PC-3 (cell line): ENCODE measurements around the gene C1QTNF9. TPM values are rescaled to one million over a fixed set of nuclear protein-coding genes. Genes with fewer than 3 reads are reported as not detected.

ENCODE experiments used
- ATAC-seq: fragments of 200-7000 bp; cut with Tn5 transposase; 2 replicates; pipeline ENCODE4 v1.9.1; 2020; ENCODE audit warnings: mild to moderate bottlenecking, moderate library complexity
- BruUV-seq: library from RNA; stranded (reverse); fragments of 400-500 nt; replicated peaks from 2 replicates; lab custom pipeline; 2021; lab: Mats Ljungman, UMichigan
- CTCF ChIA-PET: fragments of 300-600 bp; sonication (Branson Sonifier 250); formaldehyde crosslinking; loops from one replicate; lab custom pipeline; 2022; ENCODE audit warnings: antibody characterized with exemption; lab: Charles Lee
- POLR2A ChIA-PET: fragments of 300-600 bp; sonication (Branson Sonifier 250); formaldehyde crosslinking; loops from one replicate; lab custom pipeline; 2022; ENCODE audit warnings: antibody characterized with exemption; ENCODE audit not compliant: unreplicated experiment; lab: Charles Lee
- DNase-seq: peaks from one replicate; pipeline ENCODE4 v3.0.0-alpha.2; 2015
- H2AFZ ChIP-seq: fragments of 300-600 bp; sonication (generic); 2 replicates; pipeline ENCODE4 v1.6.0; 2016; ENCODE audit warnings: antibody characterized with exemption, low read length
- H3F3A ChIP-seq: fragments of 300-600 bp; sonication (generic); one replicate; pipeline ENCODE4 v1.6.0; 2017; ENCODE audit warnings: antibody characterized with exemption, low read length, control low read depth, mild to moderate bottlenecking; ENCODE audit not compliant: unreplicated experiment
- H3K27ac ChIP-seq: fragments of 300-600 bp; sonication (generic); 2 replicates; pipeline ENCODE4 v1.5.1; 2016; ENCODE audit warnings: mild to moderate bottlenecking, low read length
- H3K27me3 ChIP-seq: fragments of 300-600 bp; sonication (generic); 2 replicates; pipeline ENCODE4 v1.6.1; 2016; ENCODE audit warnings: low read length, mixed read lengths
- H3K36me3 ChIP-seq: fragments of 300-600 bp; sonication (generic); 2 replicates; pipeline ENCODE4 v1.6.1; 2016; ENCODE audit warnings: low read depth, mixed run types, low read length, mixed read lengths
- H3K4me1 ChIP-seq: fragments of 300-600 bp; sonication (generic); 2 replicates; pipeline ENCODE4 v1.5.1; 2016; ENCODE audit warnings: low read length; ENCODE audit not compliant: insufficient read depth
- H3K4me2 ChIP-seq: fragments of 300-600 bp; sonication (generic); 2 replicates; pipeline ENCODE4 v1.6.0; 2016; ENCODE audit warnings: low read length
- H3K4me3 ChIP-seq: fragments of 300-600 bp; sonication (generic); 2 replicates; pipeline ENCODE4 v1.5.1; 2016; ENCODE audit warnings: mild to moderate bottlenecking, low read length, mixed read lengths
- H3K79me2 ChIP-seq: fragments of 300-600 bp; sonication (generic); 2 replicates; pipeline ENCODE4 v1.6.1; 2017; ENCODE audit warnings: low read length, mixed read lengths
- H3K9ac ChIP-seq: fragments of 300-600 bp; sonication (generic); 2 replicates; pipeline ENCODE4 v1.6.0; 2016; ENCODE audit warnings: mild to moderate bottlenecking, low read length
- H3K9me2 ChIP-seq: fragments of 300-600 bp; sonication (generic); replicated peaks from 2 replicates; pipeline ENCODE4 v1.6.1; 2016; ENCODE audit warnings: mixed run types, low read length, mixed read lengths
- H3K9me3 ChIP-seq: fragments of 300-600 bp; sonication (generic); 2 replicates; pipeline ENCODE4 v1.6.1; 2016; ENCODE audit warnings: low read length, mixed read lengths
- H4K20me1 ChIP-seq: fragments of 300-600 bp; sonication (generic); 2 replicates; pipeline ENCODE4 v1.6.1; 2016; ENCODE audit warnings: low read length, mixed read lengths
- EZH2 ChIP-seq: fragments of 300-600 bp; sonication (generic); IDR thresholded peaks from one replicate; pipeline ENCODE4 v1.6.1; 2017; ENCODE audit warnings: antibody characterized with exemption, mild to moderate bottlenecking, low read length; ENCODE audit not compliant: unreplicated experiment
- EZH2phosphoT487 ChIP-seq: fragments of 300-600 bp; sonication (generic); IDR thresholded peaks from 2 replicates; pipeline ENCODE4 v1.6.1; 2018; ENCODE audit warnings: mild to moderate bottlenecking, antibody characterized with exemption, low read length, borderline replicate concordance
- intact Hi-C: fragments of 100-400 bp; cut with micrococcal nuclease; formaldehyde crosslinking; loops from 2 replicates; pipeline ENCODE4 v1.9.0; 2023
- total RNA-seq: library from RNA; depleted of rRNA; stranded (reverse); fragments of >200 nt; gene quantifications from 2 replicates; pipeline ENCODE4 v1.2.3, GENCODE V29; 2014
- TF ChIP-seq, protein P1 (sequence below): fragments of 300-600 bp; sonication (generic); conservative IDR thresholded peaks from 2 replicates; pipeline ENCODE4 v1.5.1; 2017; ENCODE audit warnings: antibody characterized with exemption, low read depth, mild to moderate bottlenecking, low read length

Gene C1QTNF9
- total RNA-seq, 1 experiment from 2014 or later, result 0.11 TPM

DNA sequence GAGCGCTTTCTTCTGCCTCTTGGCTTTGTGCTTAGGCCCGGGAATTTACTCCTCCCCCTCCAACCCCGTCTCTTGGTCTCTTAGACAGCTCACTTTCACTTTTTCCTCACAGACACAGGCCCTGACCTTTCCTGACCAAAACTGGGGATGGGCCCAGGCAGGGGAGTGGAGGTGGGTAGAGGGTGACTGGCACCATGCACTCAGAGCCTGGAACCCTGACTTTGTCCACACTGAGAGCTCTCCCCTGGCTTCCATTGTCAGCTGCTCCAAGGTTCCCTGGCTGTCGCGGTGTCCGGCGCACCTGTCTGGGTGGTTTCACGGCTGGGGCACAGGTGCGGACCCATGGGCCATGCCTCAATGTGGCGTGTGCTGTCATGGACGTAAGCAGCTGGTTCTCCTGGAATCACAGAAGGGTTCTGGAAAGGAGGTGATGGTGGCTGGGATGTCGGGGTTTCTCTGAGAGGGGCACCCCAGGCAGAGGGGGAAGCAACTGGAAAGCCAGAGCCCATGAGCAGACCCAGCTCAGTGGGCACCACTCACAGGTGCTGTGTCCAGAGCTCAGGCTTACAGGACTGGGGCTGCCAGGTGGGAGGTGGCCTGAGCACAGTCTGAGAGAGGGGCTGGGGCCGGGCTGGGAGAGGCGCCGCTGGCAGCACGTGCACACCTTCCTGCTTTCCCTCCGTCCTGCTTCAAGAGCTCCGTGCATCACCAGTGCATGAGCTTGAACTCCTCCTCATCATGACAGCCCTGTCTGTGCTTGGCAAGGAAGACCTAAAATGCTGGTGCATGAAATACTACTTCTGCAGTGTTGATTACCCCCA is 28.0 kb upstream of the C1QTNF9 start:
- no peak overlapping the region for H3K27ac ChIP-seq
- no peaks in the 10 kb centered on the region for H3K9me2 ChIP-seq
- no TSS peak for BruUV-seq
- intact Hi-C loops, result no loop called here
- H3F3A ChIP-seq, result no peaks in the 10 kb centered on the region
- no peak for DNase-seq
- ATAC-seq, result no peak
- no peak overlapping the region for H3K9ac ChIP-seq
- H2AFZ ChIP-seq, result no peak overlapping the region
- H4K20me1 ChIP-seq, result no peaks in the 10 kb centered on the region
- CTCF ChIA-PET, result no interaction called here
- POLR2A ChIA-PET, result no interaction called here
- TF ChIP-seq, protein P1, sequence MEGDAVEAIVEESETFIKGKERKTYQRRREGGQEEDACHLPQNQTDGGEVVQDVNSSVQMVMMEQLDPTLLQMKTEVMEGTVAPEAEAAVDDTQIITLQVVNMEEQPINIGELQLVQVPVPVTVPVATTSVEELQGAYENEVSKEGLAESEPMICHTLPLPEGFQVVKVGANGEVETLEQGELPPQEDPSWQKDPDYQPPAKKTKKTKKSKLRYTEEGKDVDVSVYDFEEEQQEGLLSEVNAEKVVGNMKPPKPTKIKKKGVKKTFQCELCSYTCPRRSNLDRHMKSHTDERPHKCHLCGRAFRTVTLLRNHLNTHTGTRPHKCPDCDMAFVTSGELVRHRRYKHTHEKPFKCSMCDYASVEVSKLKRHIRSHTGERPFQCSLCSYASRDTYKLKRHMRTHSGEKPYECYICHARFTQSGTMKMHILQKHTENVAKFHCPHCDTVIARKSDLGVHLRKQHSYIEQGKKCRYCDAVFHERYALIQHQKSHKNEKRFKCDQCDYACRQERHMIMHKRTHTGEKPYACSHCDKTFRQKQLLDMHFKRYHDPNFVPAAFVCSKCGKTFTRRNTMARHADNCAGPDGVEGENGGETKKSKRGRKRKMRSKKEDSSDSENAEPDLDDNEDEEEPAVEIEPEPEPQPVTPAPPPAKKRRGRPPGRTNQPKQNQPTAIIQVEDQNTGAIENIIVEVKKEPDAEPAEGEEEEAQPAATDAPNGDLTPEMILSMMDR, result no peak
- TF ChIP-seq EZH2phosphoT487 (no peak), EZH2 (no peak)
- H3K36me3 ChIP-seq, result no peaks in the 10 kb centered on the region; the same call in 1 of the 2 replicates
- H3K9me3 ChIP-seq, result no peaks in the 10 kb centered on the region
- H3K4me1 ChIP-seq, result no peaks in the 10 kb centered on the region
- no peak overlapping the region for H3K4me3 ChIP-seq
- no peak overlapping the region for H3K4me2 ChIP-seq
- no peaks in the 10 kb centered on the region for H3K27me3 ChIP-seq
- no peaks in the 10 kb centered on the region for H3K79me2 ChIP-seq

DNA sequence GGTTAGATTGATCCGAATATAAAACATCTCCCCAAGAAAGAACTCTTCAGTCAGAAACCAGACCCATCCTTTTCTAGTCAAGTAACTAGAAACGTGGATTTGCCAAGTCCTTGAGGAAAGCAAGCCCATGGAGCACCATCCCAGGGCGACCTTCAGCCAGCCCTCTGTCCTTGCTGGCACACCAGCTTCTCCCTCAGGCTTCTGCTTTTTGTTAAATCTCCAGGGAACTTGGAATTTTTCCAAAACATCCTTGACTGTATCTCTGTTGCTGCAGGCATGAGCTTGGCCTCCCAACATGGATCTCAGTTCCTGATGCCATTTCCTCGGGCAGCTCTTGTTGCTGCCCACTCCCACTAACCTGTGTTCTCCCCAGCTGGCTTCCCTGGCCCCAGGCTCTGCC is 27.1 kb upstream of the C1QTNF9 start:
- ATAC-seq (no peak), DNase-seq (no peak)
- H3K4me1 ChIP-seq, result no peaks in the 10 kb centered on the region
- no peaks in the 10 kb centered on the region for H3K9me2 ChIP-seq
- H3K9me3 ChIP-seq, result no peaks in the 10 kb centered on the region
- H3K4me2 ChIP-seq, result no peak overlapping the region
- intact Hi-C loops, result no loop called here
- no peaks in the 10 kb centered on the region; the same call in 1 of the 2 replicates for H3K36me3 ChIP-seq
- no peak overlapping the region for H2AFZ ChIP-seq
- ChIA-PET CTCF (no interaction called here), POLR2A (no interaction called here)
- no peaks in the 10 kb centered on the region for H4K20me1 ChIP-seq
- BruUV-seq, result no TSS peak
- H3K9ac ChIP-seq, result no peak overlapping the region
- H3K27me3 ChIP-seq, result no peaks in the 10 kb centered on the region
- no peaks in the 10 kb centered on the region for H3F3A ChIP-seq
- TF ChIP-seq EZH2, result no peak
- TF ChIP-seq, protein P1, result no peak
- H3K27ac ChIP-seq, result no peak overlapping the region
- no peak overlapping the region for H3K4me3 ChIP-seq
- H3K79me2 ChIP-seq, result no peaks in the 10 kb centered on the region

DNA sequence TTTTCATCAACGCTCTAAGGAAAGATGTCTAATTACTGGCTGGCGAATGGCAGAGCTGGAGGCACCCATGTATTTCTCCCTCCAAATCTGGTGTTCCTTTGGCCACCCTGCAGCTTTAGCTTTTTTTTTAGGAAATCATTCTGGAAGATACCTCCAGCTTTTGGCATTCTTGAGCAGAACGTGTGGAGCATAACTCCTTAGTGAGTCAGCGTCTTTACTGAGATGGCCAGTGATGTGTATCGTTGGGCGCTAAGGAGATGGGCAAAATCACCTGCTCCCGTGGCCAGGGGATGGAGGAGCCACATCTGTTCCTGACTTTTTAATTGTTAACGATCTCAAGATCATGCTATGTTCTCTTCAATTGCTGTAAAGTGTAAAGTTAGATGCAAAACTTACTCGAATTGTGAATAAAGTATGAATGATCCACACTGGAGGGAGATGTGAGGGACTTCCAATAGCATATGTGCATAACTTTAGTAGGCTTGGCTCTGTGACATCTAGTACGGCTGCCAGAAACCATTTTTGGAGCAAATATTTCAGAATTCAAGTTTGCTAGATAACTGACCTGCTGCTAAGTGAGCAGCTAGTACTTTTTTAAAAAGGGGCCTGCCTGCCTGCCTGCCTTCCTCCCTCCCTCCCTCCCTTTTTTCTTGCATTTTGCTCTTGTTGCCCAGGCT is 24.4 kb upstream of the C1QTNF9 start:
- Histone ChIP-seq H3K9me2 (no peaks in the 10 kb centered on the region), H3K36me3 (peaks cover 9% of the 10 kb centered on the region; the same call in 1 of the 2 replicates), H3K4me3 (no peak overlapping the region), H3K4me1 (no peaks in the 10 kb centered on the region), H2AFZ (no peak overlapping the region), H4K20me1 (no peaks in the 10 kb centered on the region), H3K9me3 (no peaks in the 10 kb centered on the region), H3K4me2 (no peak overlapping the region), H3K9ac (no peak overlapping the region), H3K27ac (no peak overlapping the region), H3K27me3 (no peaks in the 10 kb centered on the region), H3K79me2 (no peaks in the 10 kb centered on the region), H3F3A (no peaks in the 10 kb centered on the region)
- CTCF ChIA-PET, result no interaction called here
- DNase-seq (no peak), ATAC-seq (no peak)
- intact Hi-C loops, result no loop called here
- POLR2A ChIA-PET, result no interaction called here
- BruUV-seq, result no TSS peak
- TF ChIP-seq, protein P1, result no peak
- TF ChIP-seq EZH2phosphoT487 (no peak), EZH2 (no peak)
